ENCODE results near the gene TMEM174.

TMEM174 gene, protein sequence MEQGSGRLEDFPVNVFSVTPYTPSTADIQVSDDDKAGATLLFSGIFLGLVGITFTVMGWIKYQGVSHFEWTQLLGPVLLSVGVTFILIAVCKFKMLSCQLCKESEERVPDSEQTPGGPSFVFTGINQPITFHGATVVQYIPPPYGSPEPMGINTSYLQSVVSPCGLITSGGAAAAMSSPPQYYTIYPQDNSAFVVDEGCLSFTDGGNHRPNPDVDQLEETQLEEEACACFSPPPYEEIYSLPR

DNA sequence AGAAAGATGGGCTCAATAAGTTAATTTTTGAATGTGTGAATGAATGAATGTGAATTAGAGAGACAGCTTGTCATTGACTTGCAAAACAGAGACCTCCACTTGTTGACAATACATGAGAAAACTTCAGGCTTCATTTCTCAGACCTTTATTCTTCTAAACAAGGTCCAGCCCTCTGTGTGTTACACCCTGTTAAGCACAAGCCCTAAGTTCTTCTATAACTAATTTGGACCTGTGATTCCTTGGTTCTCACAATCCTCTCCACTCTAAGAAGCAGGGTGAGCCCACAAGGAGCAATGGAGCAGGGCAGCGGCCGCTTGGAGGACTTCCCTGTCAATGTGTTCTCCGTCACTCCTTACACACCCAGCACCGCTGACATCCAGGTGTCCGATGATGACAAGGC is at the start of gene TMEM174:
Gene TMEM174, plus strand, starts transcription at position 243 of the 400 bp plus-strand sequence. Its CDS starts 51 bp downstream, at position 294.
- DNase-seq (ENCODE audit: low read depth in 2 of 2), result no peak

DNA sequence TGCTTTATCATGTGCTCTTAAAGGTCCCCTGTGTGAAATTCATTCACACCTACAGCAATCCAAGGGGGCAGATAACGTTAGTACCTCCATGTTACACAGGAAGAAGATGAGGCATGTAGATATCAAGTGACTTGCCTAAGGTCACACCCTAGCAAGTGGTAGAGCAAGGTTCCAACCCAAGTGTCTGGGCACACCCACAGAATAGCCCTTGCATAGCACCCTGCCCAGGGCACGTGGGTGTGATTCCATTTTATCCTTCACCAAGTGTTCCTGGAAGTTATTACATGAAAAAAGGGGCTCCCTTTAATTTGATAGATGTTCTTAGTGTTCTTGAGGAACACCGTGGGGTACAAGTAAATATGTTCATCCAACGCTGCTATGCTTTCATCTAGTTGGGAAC is 47.7 kb upstream of the TMEM174 start:
- DNase-seq (ENCODE audit: low read depth in 2 of 2), result no peak

- no peak for DNase-seq (ENCODE audit: low read depth in 2 of 2)
Observed at GRCh38 chr5:73126381-73126780, 46.6 kb upstream of the TMEM174 start.

DNA sequence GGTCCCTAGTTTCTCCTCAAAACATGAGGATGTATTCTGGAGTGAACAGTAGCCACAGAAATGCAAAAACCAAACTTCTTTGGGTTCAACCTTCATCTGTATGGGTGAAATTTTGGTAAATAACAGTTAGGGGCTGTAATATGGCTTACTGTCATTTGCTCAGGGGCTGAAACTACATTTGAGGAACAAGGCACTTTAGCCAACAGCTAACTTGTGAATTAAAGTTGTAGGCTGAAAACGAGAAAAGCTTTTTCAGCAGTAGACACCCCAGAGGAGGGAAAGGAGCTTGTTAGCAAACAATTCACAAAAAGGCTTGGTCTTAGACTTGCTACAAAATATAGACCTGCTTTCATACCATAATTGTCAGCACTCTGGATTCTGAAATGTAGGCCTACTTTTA is 46.0 kb upstream of the TMEM174 start:
- DNase-seq (ENCODE audit: low read depth in 2 of 2), result no peak

- no peak for DNase-seq (ENCODE audit: low read depth in 2 of 2)
Observed at GRCh38 chr5:73129143-73129542, 43.9 kb upstream of the TMEM174 start.

- DNase-seq (ENCODE audit: low read depth in 2 of 2), result no peak
Observed at GRCh38 chr5:73130811-73131210, 42.2 kb upstream of the TMEM174 start.

DNA sequence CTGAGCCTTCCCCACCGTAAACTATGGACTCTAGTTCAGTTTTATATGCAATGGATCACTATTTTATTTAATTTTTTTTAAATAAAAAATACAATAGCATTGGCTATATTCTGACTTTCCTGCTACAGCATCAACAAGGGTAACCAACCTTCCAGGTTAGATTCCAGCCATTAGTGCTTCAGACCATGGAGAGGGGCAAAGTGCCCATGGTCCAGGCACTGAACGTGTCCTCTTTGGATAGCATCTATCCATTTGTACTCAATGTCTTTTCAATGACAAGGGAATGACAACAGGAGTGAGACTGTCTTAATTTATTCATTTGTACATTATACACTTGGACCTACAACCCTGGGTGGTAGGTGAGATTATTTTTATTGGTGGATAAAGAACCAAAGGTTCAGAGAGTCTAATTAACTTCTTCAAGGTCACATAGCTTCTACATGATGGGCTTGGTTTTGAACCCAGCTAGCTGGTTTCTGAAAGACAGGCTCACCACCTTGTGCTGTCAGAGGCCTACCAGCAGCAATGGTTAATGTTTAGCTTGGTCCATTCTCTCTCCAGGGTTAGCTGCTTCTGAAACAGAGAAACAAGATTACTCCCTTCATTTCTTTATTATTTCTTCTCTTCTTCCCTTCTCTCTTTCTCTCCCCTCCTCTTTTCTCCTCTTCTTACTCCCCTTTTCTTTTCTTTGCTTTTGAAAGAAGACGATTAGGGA is 41.1 kb upstream of the TMEM174 start:
- no peak for DNase-seq (ENCODE audit: low read depth in 2 of 2)

- DNase-seq (ENCODE audit: low read depth in 2 of 2), result no peak
Observed at GRCh38 chr5:73132759-73133158, 40.2 kb upstream of the TMEM174 start.

GRCh38 chr5:73135021-73135420 is 38.0 kb upstream of the TMEM174 start:
- DNase-seq (ENCODE audit: low read depth in 2 of 2), result no peak

GRCh38 chr5:73135429-73136054 is 37.5 kb upstream of the TMEM174 start:
- no peak for DNase-seq (ENCODE audit: low read depth in 2 of 2)

GRCh38 chr5:73136055-73136562 is 36.9 kb upstream of the TMEM174 start:
- no peak for DNase-seq (ENCODE audit: low read depth in 2 of 2)

DNA sequence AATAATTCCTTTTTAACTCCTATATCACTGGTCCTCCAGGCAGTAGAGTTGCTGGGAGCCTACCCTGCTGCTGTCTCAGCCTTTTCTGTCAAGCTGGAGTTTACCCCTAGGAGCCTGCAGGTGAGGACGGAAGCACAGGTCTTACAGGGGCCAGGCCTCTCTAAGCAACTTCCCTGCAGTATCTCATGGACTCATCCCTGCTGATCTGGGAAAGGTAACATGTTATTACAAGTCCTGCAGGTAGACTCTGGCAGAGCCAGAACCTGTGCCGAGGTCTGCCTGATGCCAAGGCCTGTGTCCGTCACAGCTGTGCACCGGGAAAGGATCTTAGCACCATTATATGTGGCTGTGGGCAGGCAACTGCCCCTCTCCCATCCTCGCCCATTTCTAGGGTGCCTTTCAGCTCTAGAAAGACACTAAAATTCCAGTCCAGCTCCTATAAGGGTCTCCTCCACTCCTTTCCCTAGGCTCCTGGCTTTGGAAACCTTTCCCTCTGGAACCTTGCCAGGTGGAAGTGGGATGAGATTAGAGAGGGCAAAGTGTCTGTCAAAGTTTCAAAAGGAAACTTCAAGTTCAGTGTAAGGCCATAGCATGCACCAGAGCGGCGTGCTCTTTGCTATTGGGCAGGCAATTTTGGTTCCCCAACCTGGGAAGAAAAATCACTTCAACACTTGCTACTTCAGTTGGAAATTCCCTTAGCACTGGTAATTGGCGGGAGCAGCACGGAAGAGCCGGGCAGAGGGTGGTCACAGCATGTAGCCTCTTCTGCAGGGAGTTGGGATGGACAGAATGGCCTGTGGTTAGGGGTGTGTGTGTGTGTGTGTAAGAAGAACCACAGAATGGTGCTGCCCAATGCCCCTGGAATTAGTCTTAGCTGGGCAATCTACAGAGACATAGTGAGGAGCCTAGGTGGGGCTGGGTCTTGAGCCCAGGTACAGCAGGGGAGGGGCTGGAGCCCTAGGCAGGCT is 35.1 kb upstream of the TMEM174 start:
- no peak for DNase-seq (ENCODE audit: low read depth in 2 of 2)

DNA sequence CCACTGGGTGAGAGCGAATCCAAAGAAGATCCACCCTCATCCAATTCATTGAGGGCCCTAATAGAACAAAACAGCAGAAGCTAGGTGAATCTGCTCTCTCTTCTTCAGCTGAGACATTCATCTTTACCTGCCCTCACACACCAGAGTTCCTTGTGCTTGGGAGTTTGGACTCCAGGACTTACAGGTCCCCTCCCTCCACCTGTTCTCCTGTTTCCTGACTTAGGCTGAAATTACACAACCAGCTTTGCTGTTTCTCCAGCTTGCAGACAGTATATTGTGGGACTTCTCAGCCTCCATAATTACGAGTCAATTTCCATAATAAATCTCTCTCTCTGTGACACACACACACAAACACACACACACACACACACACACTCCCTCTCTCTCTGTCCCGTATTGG is 33.5 kb upstream of the TMEM174 start:
- DNase-seq (ENCODE audit: low read depth in 2 of 2), result no peak

DNA sequence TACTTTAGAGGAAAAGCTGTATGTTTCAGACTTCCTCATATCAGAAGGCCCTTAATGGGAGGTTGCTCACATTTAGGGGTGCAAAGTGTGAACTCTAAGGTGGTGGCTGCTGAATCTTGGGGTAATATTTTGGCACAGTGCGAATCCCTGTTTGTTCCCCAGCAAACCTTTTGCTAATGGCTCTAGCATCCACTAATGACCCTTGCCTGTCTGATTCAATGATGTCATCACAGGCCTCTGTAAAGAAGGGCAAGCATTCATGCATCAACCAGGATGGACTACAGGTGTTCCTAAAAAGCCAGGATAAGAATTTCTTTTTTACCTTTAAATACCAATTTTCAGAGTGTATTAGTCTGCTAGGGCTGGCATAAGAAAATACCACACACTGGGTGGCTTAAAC is 32.2 kb upstream of the TMEM174 start:
- DNase-seq (ENCODE audit: low read depth in 2 of 2), result no peak

DNA sequence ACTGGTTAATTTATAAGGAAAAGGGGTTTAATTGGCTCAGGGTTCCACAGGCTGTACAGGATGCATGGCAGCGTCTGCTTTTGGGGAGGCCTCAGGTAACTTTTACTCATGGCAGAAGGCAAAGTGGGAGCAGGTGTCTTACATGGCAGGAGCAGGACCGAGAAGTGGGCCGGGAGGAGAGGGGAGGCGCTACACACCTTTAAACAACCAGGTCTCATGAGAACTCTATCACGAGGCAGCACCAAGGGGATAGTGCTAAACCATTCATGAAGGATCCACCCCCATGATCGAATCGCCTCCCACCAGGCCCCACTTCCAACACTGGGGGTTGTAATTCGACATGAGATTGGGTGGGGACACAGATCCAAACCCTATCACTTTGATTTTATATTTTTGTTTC is 31.0 kb upstream of the TMEM174 start:
- no peak for DNase-seq (ENCODE audit: low read depth in 2 of 2)

- DNase-seq (ENCODE audit: low read depth in 2 of 2), result no peak
Observed at GRCh38 chr5:73143716-73144115, 29.3 kb upstream of the TMEM174 start.

DNA sequence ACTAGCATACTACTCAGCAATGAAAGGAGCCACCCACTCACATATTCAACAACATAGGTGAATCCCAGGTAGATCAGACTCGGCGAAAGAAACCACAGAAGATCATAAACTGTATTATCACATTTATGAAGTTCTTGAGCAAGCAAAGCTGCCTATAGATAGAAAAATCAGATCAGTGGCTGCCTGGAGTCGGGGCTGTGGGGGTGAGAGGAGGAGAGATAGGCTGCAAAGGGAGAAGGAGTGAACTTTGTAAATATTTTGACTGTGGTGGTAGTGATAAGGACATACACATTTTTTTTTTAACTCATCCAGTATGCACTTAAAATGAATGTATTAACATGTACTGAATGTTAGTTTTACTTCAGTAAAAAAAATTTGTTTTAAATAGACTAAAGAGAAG is 23.5 kb upstream of the TMEM174 start:
- no peak for DNase-seq (ENCODE audit: low read depth in 2 of 2)

GRCh38 chr5:73150876-73151275 is 22.1 kb upstream of the TMEM174 start:
- DNase-seq (ENCODE audit: low read depth in 2 of 2), result no peak

DNA sequence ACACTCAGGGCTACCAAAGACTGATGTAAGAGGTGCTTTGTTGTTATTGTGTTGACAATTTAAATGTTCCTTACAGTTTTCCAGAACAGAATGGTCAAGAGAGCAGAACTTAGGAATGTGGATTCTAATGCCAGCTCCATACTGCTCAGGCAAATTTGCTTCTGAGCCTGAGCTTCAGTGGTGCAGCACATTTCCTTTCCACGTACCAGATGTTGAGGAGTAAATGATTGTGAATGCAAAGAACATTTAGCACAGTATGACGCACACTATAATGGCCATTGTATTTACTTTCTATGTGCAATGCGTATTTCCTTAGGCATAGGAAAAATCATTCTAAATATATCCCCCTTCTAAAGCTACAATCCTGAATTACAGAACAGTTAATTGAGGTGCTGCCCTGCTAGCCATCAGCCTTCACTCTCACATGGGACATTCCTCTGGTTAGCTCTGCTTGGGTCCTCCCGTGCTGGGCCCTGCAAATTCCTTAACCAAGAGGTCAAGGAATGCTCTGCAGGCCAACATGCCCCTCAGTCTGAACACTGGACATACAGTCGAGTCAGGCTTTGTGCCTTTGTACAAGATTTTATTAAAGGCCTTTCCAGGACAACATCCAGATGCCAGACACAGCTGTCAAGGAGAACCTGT is 21.1 kb upstream of the TMEM174 start:
- no peak for DNase-seq (ENCODE audit: low read depth in 2 of 2)

DNA sequence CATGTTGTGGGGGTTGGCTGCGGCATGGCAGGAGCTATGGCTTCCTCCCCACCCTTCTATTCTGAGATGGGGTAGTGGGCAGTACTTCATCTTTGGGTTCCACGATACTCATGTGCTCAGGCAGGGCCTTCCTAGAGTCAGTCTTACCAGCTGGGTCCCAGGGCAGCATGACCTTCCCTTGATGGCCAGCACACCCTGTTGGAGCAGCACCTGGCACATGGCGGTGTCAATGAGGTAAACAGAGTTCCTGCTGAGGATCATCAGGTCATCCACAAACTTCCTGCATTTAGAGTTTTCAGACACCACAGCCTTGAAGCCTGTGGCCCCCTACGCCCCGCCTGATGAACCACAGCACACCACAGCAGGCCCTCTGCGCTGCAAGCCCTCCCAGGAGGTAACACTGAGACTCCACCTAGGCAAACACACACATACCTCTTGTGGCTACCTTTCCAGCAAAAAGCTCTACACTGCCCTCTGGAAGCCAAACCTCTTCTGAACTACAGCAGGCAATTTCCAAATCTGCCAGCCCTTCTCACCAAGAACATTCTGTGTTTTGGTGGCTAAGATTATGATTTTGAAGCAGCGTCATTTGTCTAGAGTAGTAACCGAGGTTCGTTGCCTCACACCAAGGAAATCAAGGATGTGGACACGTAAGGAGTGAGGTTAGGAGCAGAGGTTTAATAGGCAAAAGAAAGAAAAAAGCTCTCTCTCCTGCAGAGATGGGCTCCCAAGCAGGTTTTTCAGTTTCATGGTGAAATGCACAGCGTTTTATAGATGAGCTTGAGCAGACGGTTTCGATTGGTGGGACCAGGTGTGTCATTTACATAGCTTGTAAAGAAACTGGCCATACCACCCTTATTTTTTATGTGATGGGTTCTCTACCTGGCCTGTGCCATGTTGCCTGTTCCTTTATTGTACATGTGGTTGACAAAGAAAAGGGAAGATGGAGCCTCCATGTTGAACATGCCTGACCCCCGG is 20.3 kb upstream of the TMEM174 start:
- no peak for DNase-seq (ENCODE audit: low read depth in 2 of 2)

All from activated CD4-positive, alpha-beta T cell treated with anti-CD3 and anti-CD28 coated beads for 24 hours (primary cell).